H1 (cell line): Measurements from ENCODE around the gene SHANK1. TPM values are rescaled to one million over a fixed set of nuclear protein-coding genes. Genes with fewer than 3 reads are reported as not detected.

ENCODE experiments used
- CHD7 ChIP-seq: fragments of 300-600 bp; sonication (generic); IDR thresholded peaks from 2 replicates; pipeline ENCODE4 v1.7.1; 2012; ENCODE audit warnings: low read length, moderate library complexity, mild to moderate bottlenecking, inconsistent platforms; ENCODE audit not compliant: insufficient replicate concordance
- CTBP2 ChIP-seq: IDR thresholded peaks from 2 replicates; pipeline ENCODE4 v1.7.0; 2011; ENCODE audit warnings: borderline replicate concordance, mild to moderate bottlenecking, moderate library complexity, mixed read lengths, low read length; ENCODE audit not compliant: insufficient read depth, insufficient read length
- CTCF ChIP-seq, 3 experiments: IDR thresholded peaks; 1 replicate in 2 of 3; 2 replicates in 1 of 3; pipeline versions ENCODE4 v1.5.1 to v1.6.1; 2011; ENCODE audit warnings: low read length in 3 of 3, mild to moderate bottlenecking in 3 of 3, inconsistent platforms in 2 of 3, low read depth in 1 of 3, moderate library complexity in 1 of 3; ENCODE audit not compliant: insufficient read depth in 1 of 3; ENCODE audit errors: control extremely low read depth in 1 of 3
- polyA plus RNA-seq, 7 experiments: library from polyadenylated mRNA; depleted of rRNA in 3 of 7; stranded (reverse) in 5 of 7; unstranded in 2 of 7; fragments of >200 nt in 5 of 7; fragments of 200-250 nt in 2 of 7; gene quantifications; 1 replicate in 5 of 7; 2 replicates in 1 of 7; 4 replicates in 1 of 7; pipeline versions ENCODE4 v1.2.1 to v1.2.3, GENCODE V29; 2011 to 2013; ENCODE audit warnings: missing spikeins in 2 of 7, mixed read lengths in 2 of 7
- total RNA-seq: library from RNA; stranded (reverse); fragmentation: NEBNext Ultra II Directional; extraction: Animal tissue kit (Norgen Biotek cat#: 25700); gene quantifications from 2 replicates; pipeline ENCODE4 v1.2.1, GENCODE V29; 2021

The SHANK1 gene
- total and polyA plus RNA-seq, 2 of the 8 experiments (the other 6 are each of a cell fraction or from before 2014, with no cell fraction given) = 1.1 to 3.7 TPM

- TF ChIP-seq CHD7 (no peak), CTCF (IDR thresholded peaks at IDR 0.05; ENCODE audit: control extremely low read depth in 1 of 3, insufficient read depth in 1 of 3, low read depth in 1 of 3, low read length in 3 of 3) (no peak), CTBP2 (no peak)
These were observed 3.2 kb downstream of the SHANK1 start (continued) for GRCh38 chr19:50716178-50717025.
